GM21447 (cell line): ENCODE results near the gene MMP23B.
A peak's percentile ranks its signal among the peaks of the same experiment; 100 is the strongest.
"Not testable (repeated sequence)": the region's sequence is repeated elsewhere in the genome, so short reads cannot be mapped to it uniquely, and the experiment has no call there.

ENCODE experiments used
- ATAC-seq: cut with Tn5 transposase; IDR thresholded peaks from one replicate; pipeline ENCODE4 v1.9.1; 2021; ENCODE audit not compliant: unreplicated experiment

The MMP23B gene

DNA sequence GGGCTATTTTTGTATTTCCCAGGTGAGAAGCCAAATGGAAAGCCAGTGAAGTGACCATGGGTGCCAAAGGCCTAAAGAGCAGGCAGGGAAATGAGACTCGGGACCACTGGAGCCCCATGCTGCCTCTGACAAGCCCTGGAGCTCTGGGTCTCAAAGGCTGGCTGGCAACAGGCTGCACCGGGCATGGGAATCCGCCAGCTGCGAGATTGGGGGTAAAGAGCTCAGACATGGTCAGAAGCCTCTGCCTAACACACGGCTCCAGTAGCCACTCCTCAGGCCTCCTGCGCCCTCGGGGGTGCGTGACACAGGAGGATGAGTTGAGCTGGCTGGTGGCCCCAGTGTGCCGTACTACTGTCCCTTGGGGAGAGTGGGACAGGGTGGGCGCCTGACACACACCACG, 32.3 kb downstream of the MMP23B start:
- ATAC-seq = not testable (repeated sequence)

GRCh38 chr1:1664941-1665814, 33.2 kb downstream of the MMP23B start:
- ATAC-seq = no peak

GRCh38 chr1:1665815-1666251, 33.9 kb downstream of the MMP23B start:
- ATAC-seq = no peak

GRCh38 chr1:1666526-1666925, 34.6 kb downstream of the MMP23B start:
- ATAC-seq = no peak

DNA sequence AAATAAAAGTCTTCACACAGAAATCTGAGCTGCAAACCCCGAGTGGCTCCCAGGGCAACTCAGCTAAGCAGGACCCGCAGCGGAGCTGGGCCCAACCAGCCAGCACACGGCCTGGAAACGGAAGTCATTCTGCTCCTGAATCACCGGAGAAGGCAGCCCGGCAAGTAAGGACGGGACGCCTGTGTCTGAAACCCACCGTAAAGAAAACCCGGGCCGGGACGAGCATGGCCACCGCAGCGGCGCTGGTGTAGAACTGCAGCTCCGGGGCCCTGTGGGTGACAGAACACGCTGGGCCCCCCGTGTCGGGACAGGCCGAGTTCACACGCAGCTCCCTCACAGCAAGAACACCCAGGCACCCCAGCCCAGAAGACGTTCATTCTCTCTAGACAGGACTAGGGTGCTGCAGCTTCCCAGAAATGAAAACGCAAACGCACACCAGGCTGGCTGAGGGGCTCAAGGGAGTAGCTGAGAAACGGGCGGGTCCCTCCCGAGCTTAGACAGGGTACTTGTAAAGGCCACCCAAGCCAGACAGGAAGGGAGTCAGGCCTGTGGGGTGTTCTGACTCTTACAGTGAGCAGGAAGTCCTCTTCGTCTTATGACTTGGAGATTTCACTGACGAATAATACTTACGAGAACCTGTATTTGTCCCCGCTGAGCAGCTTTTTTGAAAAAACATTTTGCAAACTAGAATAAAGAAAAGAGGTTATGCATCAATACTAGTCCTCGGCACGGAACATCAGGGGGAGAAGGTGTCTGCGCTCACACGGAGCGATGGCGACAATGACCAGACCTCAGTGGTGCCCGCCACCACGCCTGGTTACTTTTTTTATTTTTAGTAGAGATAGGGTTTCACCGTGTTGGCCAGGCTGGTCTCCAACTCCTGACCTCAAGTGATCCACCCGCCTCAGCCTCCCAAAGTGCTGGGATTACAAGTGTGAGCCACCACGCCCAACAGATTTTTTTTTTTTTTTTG, 37.8 kb downstream of the MMP23B start:
- no peak for ATAC-seq

DNA sequence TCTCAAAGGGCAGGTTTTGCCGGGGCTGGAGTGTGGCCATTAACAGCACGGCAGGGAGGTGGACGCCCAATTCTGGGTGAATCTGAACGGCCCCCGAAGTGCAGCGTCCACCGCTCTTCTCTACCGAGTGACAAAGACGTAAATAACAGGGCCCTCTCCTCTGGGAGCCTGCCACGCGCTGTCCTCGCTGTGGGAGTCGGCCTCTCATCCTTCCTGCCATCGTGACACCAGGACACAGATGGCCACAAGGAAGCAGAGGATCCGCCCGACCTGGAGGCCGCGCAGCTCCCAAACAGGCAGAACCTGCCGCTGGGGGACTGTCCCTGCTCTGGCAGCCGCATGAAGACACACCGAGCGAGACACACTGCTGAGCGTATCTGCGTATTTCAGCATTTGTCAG, 38.9 kb downstream of the MMP23B start:
- no peak for ATAC-seq

DNA sequence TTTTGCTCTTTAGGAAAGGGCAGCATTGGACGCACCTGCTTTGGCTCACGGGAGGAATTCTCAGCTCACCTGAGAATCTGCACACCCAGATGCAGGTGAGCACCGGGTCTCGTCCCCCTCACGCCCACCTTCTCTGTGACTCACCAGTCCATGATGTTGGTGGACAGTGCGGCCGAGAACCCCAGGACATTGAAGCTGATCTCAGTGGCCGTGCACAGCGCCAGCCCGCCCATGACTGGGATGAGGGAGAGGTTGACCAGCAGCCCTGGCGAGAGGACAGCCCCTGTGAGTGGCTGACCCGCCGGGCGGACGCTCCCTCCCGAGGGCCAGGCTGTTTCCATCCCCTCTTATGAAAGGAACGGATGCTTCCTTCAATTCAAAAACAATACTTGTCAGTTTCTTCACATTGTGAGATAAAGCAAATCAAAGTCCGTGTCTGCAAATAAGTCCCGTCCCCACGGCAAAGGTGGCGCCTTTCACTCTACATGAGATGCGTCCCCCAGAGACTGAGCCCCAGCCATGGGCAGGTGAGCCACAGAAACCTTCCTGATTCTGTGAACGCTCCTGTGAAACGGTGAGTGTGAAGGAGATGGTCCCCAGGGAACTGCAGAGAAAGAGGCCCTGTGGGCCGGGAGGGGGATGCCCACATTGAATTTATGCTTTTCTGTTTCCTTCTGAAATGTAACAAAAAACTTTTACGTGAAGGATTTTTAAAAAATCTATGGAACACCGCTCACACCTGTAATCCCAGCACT, 39.6 kb downstream of the MMP23B start:
- no peak for ATAC-seq

- ATAC-seq = no peak
Observed at GRCh38 chr1:1672181-1672965, 40.4 kb downstream of the MMP23B start.

- not testable (repeated sequence) for ATAC-seq
Observed at GRCh38 chr1:1674806-1675205, 42.8 kb downstream of the MMP23B start.

DNA sequence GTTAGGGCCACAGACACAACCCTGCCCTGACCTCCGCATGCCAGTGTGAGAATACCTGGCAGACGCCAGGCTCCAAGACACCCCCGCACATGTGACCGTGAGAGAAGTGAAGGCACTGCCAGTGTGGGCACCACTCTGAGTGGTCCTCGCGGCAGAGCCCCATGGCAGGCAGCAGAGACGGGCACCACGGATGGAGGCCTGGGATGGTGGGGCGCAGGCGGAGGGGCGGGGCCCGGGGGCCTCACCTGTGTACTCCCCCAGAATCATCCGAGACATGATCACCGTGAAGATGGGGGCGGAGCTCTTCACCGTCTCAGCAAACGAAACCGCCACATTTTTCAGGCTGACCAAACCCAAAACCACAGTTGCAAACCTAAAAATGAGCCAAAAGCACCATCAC, 43.2 kb downstream of the MMP23B start:
- not testable (repeated sequence) for ATAC-seq

DNA sequence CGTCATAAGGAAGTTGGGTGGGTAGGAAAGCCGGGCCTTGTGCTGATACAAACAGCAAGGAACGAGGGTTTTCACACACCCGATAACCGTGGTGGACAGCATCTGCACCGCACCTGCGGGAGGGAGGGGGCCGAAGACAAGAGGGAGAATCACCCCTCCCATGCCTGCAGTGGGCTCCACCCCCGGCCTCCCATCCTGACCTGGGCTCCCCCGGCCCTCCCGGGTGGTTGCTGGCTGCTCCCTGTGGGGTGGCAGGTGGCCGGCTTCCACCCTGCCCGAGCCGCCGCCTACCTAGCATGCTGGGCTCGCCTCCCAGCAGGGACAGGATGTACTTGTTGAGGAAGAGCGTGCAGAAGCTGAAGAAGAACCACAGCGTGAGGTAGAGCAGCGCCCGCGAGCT, 44.1 kb downstream of the MMP23B start:
- not testable (repeated sequence) for ATAC-seq

GRCh38 chr1:1677718-1678580, 46.0 kb downstream of the MMP23B start:
- ATAC-seq = peak; percentile 80

DNA sequence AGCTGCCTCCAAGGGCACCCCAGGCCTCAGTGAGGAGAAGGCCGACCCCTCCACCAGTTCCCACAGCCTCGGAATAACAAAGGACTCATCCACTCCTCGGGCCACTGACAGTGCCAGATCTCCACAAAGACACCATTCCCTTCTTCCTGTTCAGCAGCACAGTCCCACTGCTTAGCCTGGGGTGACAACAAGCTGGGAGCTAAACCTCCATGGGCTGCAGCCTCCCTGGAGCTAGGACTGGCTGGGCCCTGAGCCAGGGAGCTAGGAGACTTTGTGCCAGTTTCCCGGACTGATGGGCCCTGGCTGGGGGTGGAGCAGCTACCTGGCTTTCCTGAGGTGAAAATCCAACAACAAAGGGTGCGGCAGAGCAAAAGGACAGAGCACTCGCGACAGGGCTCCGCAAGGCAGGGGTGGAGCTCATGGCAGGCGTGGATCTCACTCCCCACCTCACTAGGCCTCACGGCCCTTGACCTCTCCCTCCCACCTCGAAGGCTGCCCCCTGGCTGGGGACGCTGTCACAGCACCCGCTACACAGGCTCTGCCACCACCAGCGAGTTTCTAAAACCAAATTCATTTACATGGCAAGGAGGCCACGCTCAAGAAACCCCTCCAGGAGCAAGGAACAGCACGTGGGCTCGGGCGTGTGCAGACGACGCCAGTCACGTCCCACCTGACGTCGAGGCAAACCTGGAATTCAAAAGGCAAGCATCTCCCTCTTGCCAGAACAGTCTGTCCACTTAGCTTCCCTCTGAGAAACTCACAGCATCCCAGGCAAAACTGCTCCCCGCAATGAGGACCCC, 46.8 kb downstream of the MMP23B start:
- ATAC-seq = peak; percentile 2

DNA sequence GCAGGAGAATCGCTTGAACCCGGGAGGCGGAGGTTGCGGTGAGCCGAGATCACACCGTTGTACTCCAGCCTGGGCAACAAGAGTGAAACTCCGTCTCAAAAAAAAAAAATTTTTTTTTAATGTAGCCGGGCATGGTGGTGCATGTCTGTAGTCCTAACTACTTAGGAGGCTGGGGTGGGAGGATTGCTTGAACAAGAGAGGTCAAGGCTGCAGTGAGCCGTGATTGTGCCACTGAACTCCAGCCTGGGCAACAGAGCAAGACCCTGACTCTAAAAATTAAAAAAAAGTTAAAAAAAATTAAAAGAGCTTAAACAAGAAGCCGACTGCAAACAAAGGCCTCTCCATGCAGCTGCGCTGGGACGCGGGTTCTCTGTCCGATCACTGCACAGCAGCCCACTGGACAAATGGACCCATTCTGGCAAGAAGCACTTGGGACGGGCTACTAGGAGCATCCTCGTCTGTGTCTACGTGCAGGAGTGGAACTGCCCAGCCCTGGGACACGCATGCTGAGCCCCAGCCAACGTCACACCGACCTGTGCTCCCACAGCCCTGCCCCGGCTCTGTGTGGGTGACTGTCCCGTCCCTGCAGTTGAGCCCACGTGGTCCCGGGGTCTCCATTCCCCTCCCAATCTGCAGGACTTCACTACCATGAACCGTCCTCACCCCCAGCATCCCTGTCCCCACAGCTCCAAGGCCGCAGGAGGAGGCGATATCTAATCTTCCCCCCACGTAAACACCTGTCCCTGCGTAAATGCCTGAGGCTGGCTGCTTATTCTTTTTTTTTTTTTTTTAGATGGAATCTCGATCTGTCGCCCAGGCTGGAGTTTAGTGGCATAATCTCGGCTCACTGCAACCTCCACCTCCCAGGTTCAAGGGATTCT, 48.3 kb downstream of the MMP23B start:
- ATAC-seq = no peak

DNA sequence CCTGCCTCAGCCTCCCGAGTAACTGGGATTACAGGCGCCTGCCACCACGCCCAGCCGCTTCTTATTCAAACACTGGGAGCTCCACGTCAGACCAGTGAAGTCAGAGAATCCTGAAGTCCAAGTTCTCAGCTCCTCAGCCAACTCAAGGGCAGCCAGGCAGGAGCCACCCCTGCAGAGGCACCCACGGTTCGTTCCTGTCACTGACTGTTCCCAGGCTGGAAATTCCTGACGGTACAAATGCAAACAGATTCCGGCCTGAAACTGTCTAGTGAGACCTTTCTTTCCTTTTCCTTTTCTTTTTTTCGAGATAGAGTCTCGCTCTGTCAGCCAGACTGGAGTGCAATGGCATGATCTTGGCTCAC, 48.9 kb downstream of the MMP23B start:
- no peak for ATAC-seq

DNA sequence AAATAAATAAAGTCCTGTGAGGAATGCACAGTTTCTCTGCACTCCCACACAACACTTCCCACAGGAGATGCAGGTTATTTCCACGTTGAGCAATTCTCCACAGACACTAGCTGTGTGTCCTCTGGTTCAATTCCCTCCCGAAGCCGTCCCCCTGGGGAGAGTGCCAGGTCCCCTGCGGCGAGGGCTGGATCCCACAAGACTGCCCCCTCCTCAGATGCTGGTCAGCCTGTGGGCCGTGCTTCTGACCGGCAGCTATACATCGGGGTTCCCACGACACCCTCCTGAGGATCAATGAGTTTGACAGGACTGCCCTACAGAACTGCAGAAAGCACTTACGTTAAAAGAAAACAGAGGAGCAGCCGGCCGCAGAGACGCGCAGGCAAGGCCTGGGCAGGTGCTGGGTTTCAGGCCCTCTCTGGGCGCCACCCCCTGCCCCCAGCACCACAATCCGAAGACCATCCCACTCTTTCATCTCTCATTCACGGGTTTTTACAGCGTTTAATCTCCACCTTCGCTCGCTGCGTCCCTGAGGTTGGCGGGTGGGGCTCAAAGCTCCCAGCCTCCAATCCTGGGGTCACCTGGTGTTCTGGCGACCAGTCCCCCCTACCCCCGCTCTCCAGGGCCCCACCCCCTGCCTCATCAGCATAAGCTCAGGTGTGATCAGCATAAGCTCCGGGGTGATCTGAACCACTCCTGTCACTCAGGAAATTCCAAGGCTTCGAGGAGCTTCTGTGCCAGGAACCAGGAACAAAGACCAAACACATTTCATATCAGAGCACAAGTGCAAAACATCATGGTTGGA, 51.3 kb downstream of the MMP23B start:
- ATAC-seq = no peak
